Measurements from ENCODE around the gene FAM117A. TPM values are rescaled to one million over a fixed set of nuclear protein-coding genes. Genes with fewer than 3 reads are reported as not detected.

FAM117A gene
- total RNA-seq, 6 experiments from 2014 or later: 4.4 to 7.3 (median 5.9) TPM

GRCh38 chr17:49670002-49670401, 93.9 kb downstream of the FAM117A start:
- H3K36me3 ChIP-seq: peaks cover 0 to 2% (median 0%) of the 10 kb centered on the region in 4 donors
- TF ChIP-seq CTCF (IDR thresholded peaks at IDR 0.05) (no peak), POLR2A (IDR thresholded peaks at IDR 0.05) (no peak)
- 56% methylated on average over 1 of the region's 1 CpG for WGBS (ENCODE audit: insufficient coverage, low coverage, low lambda C conversion rate, missing lambda C conversion rate)
- H3K27ac ChIP-seq: no peak overlapping the region
- no peak overlapping the region for H3K4me3 ChIP-seq
- no peaks in the 10 kb centered on the region for H3K9me3 ChIP-seq
- DNase-seq: no peak
- no peak for ATAC-seq
- intact Hi-C loops (cut with DNase I): no loop called here
- H3K27me3 ChIP-seq: no peaks in the 10 kb centered on the region
- H3K4me1 ChIP-seq: peaks cover 0 to 10% (median 1%) of the 10 kb centered on the region in 4 donors

- 57% methylated on average over 2 of the region's 2 CpGs for WGBS (ENCODE audit: insufficient coverage, low coverage, low lambda C conversion rate, missing lambda C conversion rate)
- H3K4me1 ChIP-seq: no peaks in the 10 kb centered on the region
- TF ChIP-seq CTCF (IDR thresholded peaks at IDR 0.05): no peak
- no peak for TF ChIP-seq POLR2A (IDR thresholded peaks at IDR 0.05)
- no peaks in the 10 kb centered on the region for H3K27me3 ChIP-seq
- no peak for DNase-seq
- H3K36me3 ChIP-seq: peaks cover 0 to 2% (median 0%) of the 10 kb centered on the region in 4 donors
- no peaks in the 10 kb centered on the region for H3K9me3 ChIP-seq
- H3K4me3 ChIP-seq: no peak overlapping the region
- intact Hi-C loops (cut with DNase I): no loop called here
- H3K27ac ChIP-seq: no peak overlapping the region
- ATAC-seq: no peak
Observed at GRCh38 chr17:49667854-49668253, 96.1 kb downstream of the FAM117A start.

GRCh38 chr17:49664706-49665211, 99.2 kb downstream of the FAM117A start:
- WGBS (ENCODE audit: insufficient coverage, low coverage, low lambda C conversion rate, missing lambda C conversion rate): 59% methylated on average over 3 of the region's 3 CpGs
- no peak for ATAC-seq
- no peak for DNase-seq
- Histone ChIP-seq H3K36me3 (no peaks in the 10 kb centered on the region), H3K4me1 (no peaks in the 10 kb centered on the region), H3K4me3 (no peak overlapping the region), H3K9me3 (no peaks in the 10 kb centered on the region), H3K27me3 (no peaks in the 10 kb centered on the region), H3K27ac (no peak overlapping the region)
- intact Hi-C loops (cut with DNase I): no loop called here
- TF ChIP-seq POLR2A (IDR thresholded peaks at IDR 0.05): no peak
- no peak for TF ChIP-seq CTCF (IDR thresholded peaks at IDR 0.05)

Other genes with a start within 250 kb of the FAM117A start
- under 1 TPM in 5 of 6 experiments, not detected in 1; 0.09 to 0.43 (median 0.21) TPM for gene NXPH3, start 188.3 kb downstream of the FAM117A start, total RNA-seq
- gene SPOP, start 86.0 kb downstream of the FAM117A start, total RNA-seq: 10 to 100 TPM; 26.9 to 41.0 (median 34.1) TPM
- gene SLC35B1, start 56.2 kb downstream of the FAM117A start, total RNA-seq: 10 to 100 TPM; 31.7 to 80.0 (median 56.9) TPM
- gene KAT7, start 24.6 kb upstream of the FAM117A start, total RNA-seq: 10 to 100 TPM; 10.8 to 21.3 (median 15.2) TPM
- gene TAC4, start 83.9 kb upstream of the FAM117A start, total RNA-seq: not detected
- gene DLX4, start 205.1 kb upstream of the FAM117A start, total RNA-seq: not detected
- gene DLX3, start 231.1 kb upstream of the FAM117A start, total RNA-seq: not detected

All from right lobe of liver (tissue), 6 donors.